H1 (cell line): ENCODE data around the gene NFKBIE. TPM values are rescaled to one million over a fixed set of nuclear protein-coding genes. Genes with fewer than 3 reads are reported as not detected.

Experiments used
- CTCF ChIA-PET: fragments of 300-600 bp; sonication (Branson Sonifier 250); formaldehyde crosslinking; loops from one replicate; lab custom pipeline; 2021; ENCODE audit not compliant: partially characterized antibody; lab: Charles Lee
- POLR2A ChIA-PET: fragments of 300-600 bp; sonication (Branson Sonifier 250); formaldehyde crosslinking; loops from one replicate; lab custom pipeline; 2021; ENCODE audit warnings: inconsistent platforms; ENCODE audit not compliant: partially characterized antibody; lab: Charles Lee
- DNase-seq, 2 experiments: peaks; one replicate each; pipeline versions ENCODE4 v3.0.0 to v3.0.0-alpha.2; 2010 to 2022; ENCODE audit warnings: low spot score in 2 of 2, low read depth in 1 of 2, mixed read lengths in 1 of 2
- FAIRE-seq: peaks from 2 replicates; lab custom pipeline; 2011; peaks lifted over from hg19 to GRCh38; lab: Jason Lieb, UNC
- H2AFZ ChIP-seq: 2 replicates; pipeline ENCODE4 v1.8.1; 2012; ENCODE audit warnings: low read length, inconsistent platforms
- H2AK5ac ChIP-seq: 2 replicates; pipeline ENCODE4 v1.6.1; 2013; ENCODE audit warnings: low read depth, low read length
- H2BK120ac ChIP-seq: replicated peaks from 2 replicates; pipeline ENCODE3; 2013; ENCODE audit warnings: low read depth, low read length, inconsistent platforms
- H2BK12ac ChIP-seq: 2 replicates; pipeline ENCODE4 v1.6.1; 2013; ENCODE audit warnings: low read depth, low read length
- H2BK15ac ChIP-seq: 2 replicates; pipeline ENCODE4 v1.6.1; 2013; ENCODE audit warnings: low read length
- H2BK20ac ChIP-seq: 2 replicates; pipeline ENCODE4 v1.6.1; 2013; ENCODE audit warnings: low read length
- H2BK5ac ChIP-seq: 2 replicates; pipeline ENCODE4 v1.6.1; 2013; ENCODE audit warnings: low read depth, low read length
- H3K14ac ChIP-seq: 2 replicates; pipeline ENCODE4 v1.6.1; 2013; ENCODE audit warnings: inconsistent platforms; ENCODE audit not compliant: insufficient read length
- H3K18ac ChIP-seq: 2 replicates; pipeline ENCODE4 v1.6.1; 2013; ENCODE audit warnings: low read length; ENCODE audit errors: extremely low read depth
- H3K23ac ChIP-seq: 2 replicates; pipeline ENCODE4 v1.6.1; 2013; ENCODE audit warnings: inconsistent platforms; ENCODE audit not compliant: insufficient read length
- H3K23me2 ChIP-seq: 2 replicates; pipeline ENCODE4 v1.6.1; 2013; ENCODE audit warnings: low read depth, low read length
- H3K27ac ChIP-seq: 2 replicates; pipeline ENCODE4 v1.6.1; 2011; ENCODE audit warnings: low read depth, low read length, inconsistent platforms
- H3K27me3 ChIP-seq, 4 experiments: replicated peaks in 1 of 4; 1 replicate in 1 of 4; 2 replicates in 3 of 4; pipeline versions ENCODE4 v1.6.1 to v1.8.1; 2011 to 2013; ENCODE audit warnings: low read length in 3 of 4, mild to moderate bottlenecking in 3 of 4, inconsistent platforms in 2 of 4, mixed read lengths in 2 of 4, moderate library complexity in 1 of 4; ENCODE audit not compliant: control insufficient read depth in 3 of 4, insufficient read depth in 3 of 4; ENCODE audit errors: extremely low read depth in 1 of 4
- H3K36me3 ChIP-seq, 4 experiments: 2 replicates each; pipeline versions ENCODE4 v1.6.1 to v1.8.1; 2011 to 2013; ENCODE audit warnings: mild to moderate bottlenecking in 4 of 4, low read length in 3 of 4, moderate library complexity in 2 of 4, control low read depth in 1 of 4, inconsistent platforms in 1 of 4; ENCODE audit not compliant: insufficient read depth in 4 of 4, control insufficient read depth in 2 of 4
- H3K4ac ChIP-seq: replicated peaks from 2 replicates; pipeline ENCODE3; 2013; ENCODE audit warnings: low read length, low read depth, mixed read lengths, inconsistent platforms; ENCODE audit not compliant: insufficient read length
- H3K4me1 ChIP-seq, 4 experiments: replicated peaks in 1 of 4; 1 replicate in 1 of 4; 2 replicates in 3 of 4; pipeline versions ENCODE4 v1.6.1 to v1.8.1; 2011 to 2013; ENCODE audit warnings: low read length in 3 of 4, inconsistent platforms in 2 of 4, mixed read lengths in 1 of 4; ENCODE audit not compliant: insufficient read depth in 4 of 4, control insufficient read depth in 3 of 4
- H3K4me2 ChIP-seq, 2 experiments: 2 replicates each; pipeline versions ENCODE4 v1.6.1 to v1.8.1; 2011 to 2013; ENCODE audit warnings: low read depth in 2 of 2, low read length in 2 of 2, control low read depth in 1 of 2, inconsistent platforms in 1 of 2, mild to moderate bottlenecking in 1 of 2; ENCODE audit not compliant: insufficient read depth in 1 of 2
- H3K4me3 ChIP-seq, 4 experiments: fragments of 200-600, 300-600 bp in 1 of 4; sonication (generic), shearing (Covaris generic), sonication (Bioruptor Twin) in 1 of 4; 2 replicates each; pipeline versions ENCODE4 v1.5.1 to v1.8.1; 2011 to 2016; ENCODE audit warnings: low read length in 4 of 4, low read depth in 3 of 4, control low read depth in 2 of 4, inconsistent platforms in 2 of 4, mild to moderate bottlenecking in 2 of 4, mixed read lengths in 1 of 4, moderate library complexity in 1 of 4; ENCODE audit not compliant: insufficient read depth in 2 of 4; ENCODE audit errors: extremely low read depth in 1 of 4
- H3K56ac ChIP-seq: replicated peaks from 2 replicates; pipeline ENCODE3; 2013; ENCODE audit warnings: low read depth, mild to moderate bottlenecking, mixed read lengths, low read length, inconsistent platforms; ENCODE audit not compliant: insufficient read length
- H3K79me1 ChIP-seq: 2 replicates; pipeline ENCODE4 v1.6.1; 2013; ENCODE audit warnings: low read depth, low read length, control low read depth
- H3K79me2 ChIP-seq, 2 experiments: 2 replicates each; pipeline versions ENCODE4 v1.6.1 to v1.8.1; 2012 to 2013; ENCODE audit warnings: low read length in 2 of 2, mild to moderate bottlenecking in 2 of 2, inconsistent platforms in 1 of 2; ENCODE audit not compliant: insufficient read depth in 2 of 2, control insufficient read depth in 1 of 2
- H3K9ac ChIP-seq, 4 experiments: replicated peaks in 1 of 4; 1 replicate in 1 of 4; 2 replicates in 3 of 4; pipeline versions ENCODE4 v1.6.1 to v1.8.1; 2011 to 2013; ENCODE audit warnings: low read depth in 3 of 4, low read length in 3 of 4, control low read depth in 2 of 4, mild to moderate bottlenecking in 2 of 4, moderate library complexity in 2 of 4, inconsistent platforms in 1 of 4; ENCODE audit errors: extremely low read depth in 1 of 4
- H3K9me3 ChIP-seq, 2 experiments: 2 replicates each; pipeline versions ENCODE4 v1.6.1 to v1.8.1; 2012 to 2013; ENCODE audit warnings: mild to moderate bottlenecking in 2 of 2, moderate library complexity in 2 of 2, control low read depth in 1 of 2, inconsistent platforms in 1 of 2, low read depth in 1 of 2, low read length in 1 of 2, mixed read lengths in 1 of 2; ENCODE audit not compliant: insufficient read depth in 2 of 2
- H4K20me1 ChIP-seq, 2 experiments: replicated peaks in 1 of 2; 2 replicates each; pipeline versions ENCODE3 to v1.8.1; 2011 to 2013; ENCODE audit warnings: inconsistent platforms in 2 of 2, low read length in 2 of 2, mild to moderate bottlenecking in 1 of 2; ENCODE audit not compliant: insufficient read depth in 2 of 2, control insufficient read depth in 1 of 2
- H4K5ac ChIP-seq: 2 replicates; pipeline ENCODE4 v1.6.1; 2013; ENCODE audit warnings: low read length, low read depth, mixed read lengths, inconsistent platforms; ENCODE audit not compliant: insufficient read length
- H4K8ac ChIP-seq: 2 replicates; pipeline ENCODE4 v1.8.0; 2013; ENCODE audit warnings: mild to moderate bottlenecking, moderate library complexity, low read length, inconsistent platforms; ENCODE audit not compliant: insufficient read depth; ENCODE audit errors: extremely low read depth
- H4K91ac ChIP-seq: replicated peaks from 2 replicates; pipeline ENCODE3; 2013; ENCODE audit warnings: low read length, mixed read lengths, inconsistent platforms; ENCODE audit not compliant: insufficient read length
- SIN3A ChIP-seq, 2 experiments: IDR thresholded peaks in 1 of 2; conservative IDR thresholded peaks in 1 of 2; 2 replicates each; pipeline ENCODE4 v1.6.1; 2011 to 2012; ENCODE audit warnings: low read length in 2 of 2, improper control_type of control experiment in 1 of 2, low read depth in 1 of 2, mild to moderate bottlenecking in 1 of 2
- TAF1 ChIP-seq: IDR thresholded peaks from 2 replicates; pipeline ENCODE4 v1.6.1; 2011; ENCODE audit warnings: mild to moderate bottlenecking, low read depth, low read length
- TBP ChIP-seq: IDR thresholded peaks from 2 replicates; pipeline ENCODE4 v1.6.1; 2011; ENCODE audit warnings: low read depth, low read length, improper control_type of control experiment
- WGBS, 2 experiments: shearing (Covaris generic) in 1 of 2; methylation state at CpG; one replicate each; pipeline versions ENCODE4 v1.1.6 to v1.1.7; 2013 to 2015; ENCODE audit warnings: low lambda C conversion rate in 2 of 2, mixed read lengths in 2 of 2, inconsistent platforms in 1 of 2, low coverage in 1 of 2, missing lambda C conversion rate in 1 of 2; ENCODE audit not compliant: insufficient replicate concordance in 2 of 2, insufficient coverage in 1 of 2, insufficient read length in 1 of 2; ENCODE audit errors: extremely low coverage in 1 of 2, missing lambda C conversion rate in 1 of 2; 5-methylcytosine and 5-hydroxymethylcytosine counted together
- polyA plus RNA-seq, 7 experiments: library from polyadenylated mRNA; depleted of rRNA in 3 of 7; stranded (reverse) in 5 of 7; unstranded in 2 of 7; fragments of >200 nt in 5 of 7; fragments of 200-250 nt in 2 of 7; gene quantifications; 1 replicate in 5 of 7; 2 replicates in 1 of 7; 4 replicates in 1 of 7; pipeline versions ENCODE4 v1.2.1 to v1.2.3, GENCODE V29; 2011 to 2013; ENCODE audit warnings: missing spikeins in 2 of 7, mixed read lengths in 2 of 7
- total RNA-seq: library from RNA; stranded (reverse); fragmentation: NEBNext Ultra II Directional; extraction: Animal tissue kit (Norgen Biotek cat#: 25700); gene quantifications from 2 replicates; pipeline ENCODE4 v1.2.1, GENCODE V29; 2021

NFKBIE gene
- total and polyA plus RNA-seq, 2 of the 8 experiments (the other 6 are each of a cell fraction or from before 2014, with no cell fraction given): 13.5 to 19.2 TPM

DNA sequence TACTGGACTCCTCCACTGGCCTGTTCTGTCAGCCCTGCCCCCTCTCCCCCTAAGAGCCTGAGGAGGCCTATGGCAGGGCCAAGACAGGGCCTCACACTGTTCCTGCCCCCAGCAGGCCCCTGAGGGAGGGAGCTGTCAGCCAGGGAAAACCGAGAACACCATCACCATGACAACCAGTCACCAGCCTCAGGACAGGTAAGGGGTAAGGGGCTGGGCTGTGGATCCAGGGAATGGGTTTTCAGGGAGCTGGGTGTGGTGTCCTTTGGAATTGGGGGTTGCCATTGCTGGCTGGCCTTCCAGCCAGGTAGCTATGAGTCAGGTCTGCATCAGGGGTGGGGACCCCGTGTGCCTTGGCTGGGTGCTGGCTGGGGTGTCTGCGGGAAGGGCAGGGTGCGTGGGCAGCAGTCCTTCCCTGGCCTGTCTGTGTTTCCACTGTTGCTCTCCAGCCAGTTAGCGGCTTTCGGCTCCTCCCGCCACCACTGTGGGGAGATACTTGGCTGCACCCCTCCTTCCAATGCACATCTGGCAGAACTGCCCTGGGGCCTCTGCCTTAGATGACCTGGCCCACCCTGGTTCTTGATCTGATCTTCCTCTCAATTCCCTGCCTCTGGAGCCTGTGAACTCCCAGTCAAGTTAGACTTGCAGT lies 38.1 kb downstream of the NFKBIE start:
- CTCF ChIA-PET: interaction anchor here (0.8 to 19.4 kb wide), 17 partner anchors 9 to 131 kb away, joined by 3 to 287 read pairs (median 4); partner anchors contain the start of genes HSP90AB1 and SLC35B2
- no peak overlapping the region for H2BK15ac ChIP-seq
- H2AK5ac ChIP-seq: no peak overlapping the region
- H3K9me3 ChIP-seq: no peaks in the 10 kb centered on the region
- H3K79me2 ChIP-seq: peaks cover 10 to 48% of the 10 kb centered on the region in 2 experiments; a peak in 3 of 4 replicates
- peaks cover 14 to 35% (median 28%) of the 10 kb centered on the region in 4 experiments for H3K4me1 ChIP-seq
- FAIRE-seq (no peak), DNase-seq (no peak)
- H3K14ac ChIP-seq: no peak overlapping the region
- H4K20me1 ChIP-seq: peaks cover 30 to 43% of the 10 kb centered on the region in 2 experiments
- POLR2A ChIA-PET: interaction anchor here (0.8 to 21.0 kb wide), 14 partner anchors 8 to 74 kb away, joined by 3 to 477 read pairs (median 5); partner anchors contain the start of genes HSP90AB1 and SLC35B2
- no peak overlapping the region; the same call in 1 of the 2 replicates for H4K8ac ChIP-seq
- no peak overlapping the region for H3K18ac ChIP-seq
- no peak for TF ChIP-seq TAF1
- no peak for TF ChIP-seq TBP
- peak in 1 of 2 experiments; percentile 58; a peak in 1 of 4 replicates for TF ChIP-seq SIN3A (conservative IDR thresholded peaks at IDR 0.05 in 1 of 2, IDR thresholded peaks at IDR 0.05 in 1 of 2; ENCODE audit: low read depth in 1 of 2, low read length in 2 of 2)
- H3K9ac ChIP-seq: no peak overlapping the region
- no peak overlapping the region for H3K56ac ChIP-seq
- no peak overlapping the region for H2BK12ac ChIP-seq
- H3K36me3 ChIP-seq: peaks cover 20 to 41% (median 34%) of the 10 kb centered on the region in 4 experiments; a peak in 7 of 8 replicates
- H3K4me2 ChIP-seq: peak overlapping the region; percentile 43 to 95; a peak in 2 of 4 replicates
- H2BK20ac ChIP-seq: no peak overlapping the region
- 88% methylated on average over 7 of the region's 7 CpGs; no CpG with 5 or more reads in 1 of the 2 experiments for WGBS, 2 experiments
- no peak overlapping the region for H4K5ac ChIP-seq
- H2AFZ ChIP-seq: no peak overlapping the region
- H4K91ac ChIP-seq: no peak overlapping the region
- no peak overlapping the region for H2BK120ac ChIP-seq
- H3K23me2 ChIP-seq: peaks cover 16% of the 10 kb centered on the region
- no peak overlapping the region for H3K4ac ChIP-seq
- H3K27me3 ChIP-seq: no peaks in the 10 kb centered on the region
- no peak overlapping the region for H3K4me3 ChIP-seq
- no peak overlapping the region for H3K23ac ChIP-seq
- H3K79me1 ChIP-seq: peaks cover 29% of the 10 kb centered on the region
- no peak overlapping the region; the same call in 1 of the 2 replicates for H2BK5ac ChIP-seq
- H3K27ac ChIP-seq: no peak overlapping the region
